Small intestine (tissue), 7 donors: ENCODE data around the gene SLC25A13. TPM values are rescaled to one million over a fixed set of nuclear protein-coding genes. Genes with fewer than 3 reads are reported as not detected.
"Not testable (repeated sequence)": the region's sequence is repeated elsewhere in the genome, so short reads cannot be mapped to it uniquely, and the experiment has no call there.

ENCODE experiments used
- DNase-seq, 2 donors: peaks; one replicate each; pipeline versions ENCODE4 v3.0.0 to v3.0.0-alpha.2; 2013
- FAIRE-seq: peaks from 2 replicates; lab custom pipeline; 2012; peaks lifted over from hg19 to GRCh38; lab: Jason Lieb, UNC
- H3K27ac ChIP-seq, 3 donors: one replicate each; pipeline ENCODE4 v1.5.1; 2013; ENCODE audit warnings: low read length in 2 of 3, mild to moderate bottlenecking in 2 of 3, control low read depth in 1 of 3, inconsistent platforms in 1 of 3, low read depth in 1 of 3, moderate library complexity in 1 of 3
- H3K27me3 ChIP-seq, 3 donors: one replicate each; pipeline ENCODE4 v1.6.1; 2013; ENCODE audit warnings: low read length in 3 of 3, inconsistent platforms in 1 of 3; ENCODE audit not compliant: control insufficient read depth in 3 of 3, insufficient read depth in 3 of 3
- H3K36me3 ChIP-seq, 3 donors: one replicate each; pipeline ENCODE4 v1.6.1; 2013; ENCODE audit warnings: low read length in 3 of 3, inconsistent platforms in 1 of 3, low read depth in 1 of 3, mild to moderate bottlenecking in 1 of 3, moderate library complexity in 1 of 3; ENCODE audit not compliant: control insufficient read depth in 3 of 3, insufficient read depth in 2 of 3
- H3K4me1 ChIP-seq, 3 donors: one replicate each; pipeline ENCODE4 v1.6.1; 2013; ENCODE audit warnings: low read length in 2 of 3, inconsistent platforms in 1 of 3, low read depth in 1 of 3, mild to moderate bottlenecking in 1 of 3, moderate library complexity in 1 of 3; ENCODE audit not compliant: control insufficient read depth in 3 of 3, insufficient read depth in 2 of 3
- H3K4me3 ChIP-seq, 3 donors: one replicate each; pipeline ENCODE4 v1.5.1; 2013; ENCODE audit warnings: low read length in 3 of 3, control low read depth in 1 of 3, inconsistent platforms in 1 of 3, low read depth in 1 of 3, mild to moderate bottlenecking in 1 of 3, moderate library complexity in 1 of 3
- H3K9me3 ChIP-seq, 2 donors: one replicate each; pipeline ENCODE4 v1.6.1; 2013; ENCODE audit warnings: low read depth in 1 of 2, low read length in 1 of 2; ENCODE audit not compliant: control insufficient read depth in 2 of 2, insufficient read depth in 1 of 2
- WGBS, 3 donors: extraction: QIAGEN DNeasy Blood & Tissue Kit; methylation state at CpG; one replicate each; pipeline ENCODE4 v1.1.7; 2013; 5-methylcytosine and 5-hydroxymethylcytosine counted together
- polyA plus RNA-seq, 4 donors: library from polyadenylated mRNA; stranded (reverse) in 3 of 4; unstranded in 1 of 4; fragments of 200-250 nt in 3 of 4; fragments of 120-200 nt in 1 of 4; gene quantifications; one replicate each; pipeline versions ENCODE4 v1.2.1 to v1.2.3, GENCODE V29; 2013
- donor health status: healthy with polysubstance abuse.
- donor health status: control.
- donor health status: control.
- donor health status: Bipolar disorder and iron deficiency.
- donor health status: healthy.

SLC25A13 gene
- polyA plus RNA-seq, 4 donors = 25.9 to 49.0 (median 39.4) TPM

DNA sequence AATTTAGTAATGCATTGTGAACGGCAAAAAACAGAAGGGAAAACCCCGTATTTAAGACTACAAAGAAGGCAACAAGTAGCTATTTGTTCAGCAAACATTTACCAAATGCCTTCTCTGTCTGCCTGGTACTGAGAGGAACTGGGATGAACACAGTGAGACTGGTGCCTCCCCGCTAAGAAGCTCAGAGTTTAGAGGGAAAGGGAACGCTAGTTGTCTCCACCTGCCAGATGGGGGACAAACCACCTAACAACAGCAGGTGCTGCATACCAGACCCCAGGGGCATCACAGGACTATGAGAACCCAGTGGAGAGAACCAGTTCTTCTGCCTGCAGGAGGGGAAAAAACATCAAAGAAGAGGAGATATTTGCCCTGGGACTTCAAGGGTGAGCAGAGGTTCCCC is 147.1 kb downstream of the SLC25A13 start:
- Histone ChIP-seq H3K4me1 (peaks cover 0 to 2% (median 0%) of the 10 kb centered on the region in 3 donors), H3K9me3 (no peaks in the 10 kb centered on the region), H3K36me3 (peaks cover 0 to 28% (median 9%) of the 10 kb centered on the region in 3 donors), H3K27me3 (no peaks in the 10 kb centered on the region), H3K4me3 (no peak overlapping the region), H3K27ac (no peak overlapping the region)
- 87 to 92% (median 88%) methylated on average over 4 of the region's 4 CpGs for WGBS, 3 donors
- DNase-seq (no peak), FAIRE-seq (no peak)

DNA sequence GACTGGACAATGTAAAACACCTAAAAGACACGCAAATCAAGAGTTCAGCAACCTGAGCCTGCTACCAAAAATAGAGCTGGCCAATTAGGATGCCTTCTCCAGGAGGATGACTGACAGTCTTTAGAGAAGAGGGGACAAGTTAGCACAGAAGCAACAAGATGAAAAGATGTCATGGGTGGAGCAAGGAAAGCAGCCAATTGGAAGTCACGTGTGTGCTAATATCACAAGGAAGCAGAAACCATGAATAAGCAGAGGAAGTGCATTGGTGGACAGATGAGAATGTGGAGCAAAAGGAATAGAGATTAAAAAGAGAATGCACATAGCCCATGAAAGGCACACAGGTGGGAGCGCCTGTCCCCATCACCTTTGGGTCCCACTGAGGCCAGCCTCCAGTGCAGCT is 148.1 kb downstream of the SLC25A13 start:
- Histone ChIP-seq H3K9me3 (no peaks in the 10 kb centered on the region), H3K27ac (no peak overlapping the region), H3K4me1 (peaks cover 0 to 2% (median 0%) of the 10 kb centered on the region in 3 donors), H3K4me3 (no peak overlapping the region), H3K36me3 (peaks cover 4 to 33% (median 15%) of the 10 kb centered on the region in 3 donors), H3K27me3 (no peaks in the 10 kb centered on the region)
- FAIRE-seq (no peak), DNase-seq (no peak)
- 95 to 100% (median 95%) methylated on average over 3 of the region's 3 CpGs for WGBS, 3 donors

DNA sequence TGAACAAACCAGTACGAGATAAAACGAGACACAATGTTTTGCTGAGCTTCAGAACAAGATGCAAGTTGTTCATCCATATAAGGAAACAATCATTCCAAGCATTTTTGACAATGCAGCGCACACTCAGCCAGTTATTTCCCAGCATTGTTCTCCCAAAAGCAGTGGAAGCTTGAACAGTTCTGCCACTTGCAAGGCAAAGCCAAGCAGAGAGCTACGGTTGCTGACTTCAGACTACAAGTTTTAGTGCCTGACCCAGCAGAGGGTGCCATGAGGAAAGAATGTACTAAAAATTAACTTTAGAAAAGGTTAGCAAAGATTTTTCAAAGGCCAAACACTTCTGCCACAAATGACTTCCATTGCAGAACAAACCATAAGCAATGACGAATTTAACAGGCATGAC is 152.5 kb downstream of the SLC25A13 start:
- Histone ChIP-seq H3K4me3 (no peak overlapping the region), H3K27ac (no peak overlapping the region), H3K36me3 (peaks cover 7 to 20% (median 19%) of the 10 kb centered on the region in 3 donors), H3K9me3 (no peaks in the 10 kb centered on the region), H3K27me3 (no peaks in the 10 kb centered on the region), H3K4me1 (no peaks in the 10 kb centered on the region)
- 73 to 87% (median 84%) methylated on average over 5 of the region's 5 CpGs for WGBS, 3 donors
- FAIRE-seq (no peak), DNase-seq (no peak)

DNA sequence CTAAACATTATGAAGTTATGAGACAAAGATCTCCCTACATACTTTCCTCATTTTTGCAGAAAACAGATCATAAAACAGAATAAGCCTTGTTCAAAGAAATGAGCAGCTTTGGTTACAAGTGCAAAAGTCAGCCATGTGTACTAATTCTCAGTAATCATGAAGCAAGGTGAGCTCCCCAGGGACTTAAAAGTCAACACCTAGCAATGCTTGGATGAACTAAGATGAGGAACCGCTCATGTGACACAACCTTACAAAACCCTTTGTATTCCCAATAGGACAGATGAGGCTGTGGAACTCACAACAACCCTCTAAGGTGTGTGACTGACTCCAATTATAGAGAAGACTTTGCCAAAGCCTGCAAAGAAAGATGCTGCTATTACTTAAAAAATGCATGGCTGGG is 154.5 kb downstream of the SLC25A13 start:
- FAIRE-seq = no peak
- WGBS, 3 donors = 93 to 97% (median 95%) methylated on average over 1 of the region's 1 CpG
- Histone ChIP-seq H3K27me3 (no peaks in the 10 kb centered on the region), H3K9me3 (no peaks in the 10 kb centered on the region), H3K27ac (no peak overlapping the region), H3K4me3 (no peak overlapping the region), H3K36me3 (peaks cover 7 to 18% (median 11%) of the 10 kb centered on the region in 3 donors), H3K4me1 (no peaks in the 10 kb centered on the region)
- no peak for DNase-seq

DNA sequence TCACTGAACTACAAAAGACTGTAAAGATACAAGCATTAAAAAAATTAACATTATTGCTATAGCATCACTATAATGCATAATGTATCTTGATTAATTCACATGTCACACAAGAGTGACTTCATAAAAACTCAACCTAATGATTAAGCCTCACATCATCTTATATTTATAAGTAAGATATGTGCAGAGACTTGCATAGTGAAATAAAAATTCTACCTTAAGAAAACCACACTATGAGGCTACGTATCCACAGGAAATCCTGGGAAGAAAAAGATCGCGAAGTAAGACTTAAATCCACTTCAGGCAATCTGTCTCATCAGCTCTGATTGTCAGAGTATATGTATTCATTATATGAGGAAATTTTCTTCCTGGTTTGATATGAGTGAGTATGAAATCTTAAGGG is 160.0 kb downstream of the SLC25A13 start:
- H3K27me3 ChIP-seq = no peaks in the 10 kb centered on the region
- WGBS, 3 donors = 94 to 97% (median 95%) methylated on average over 3 of the region's 3 CpGs
- FAIRE-seq = no peak

DNA sequence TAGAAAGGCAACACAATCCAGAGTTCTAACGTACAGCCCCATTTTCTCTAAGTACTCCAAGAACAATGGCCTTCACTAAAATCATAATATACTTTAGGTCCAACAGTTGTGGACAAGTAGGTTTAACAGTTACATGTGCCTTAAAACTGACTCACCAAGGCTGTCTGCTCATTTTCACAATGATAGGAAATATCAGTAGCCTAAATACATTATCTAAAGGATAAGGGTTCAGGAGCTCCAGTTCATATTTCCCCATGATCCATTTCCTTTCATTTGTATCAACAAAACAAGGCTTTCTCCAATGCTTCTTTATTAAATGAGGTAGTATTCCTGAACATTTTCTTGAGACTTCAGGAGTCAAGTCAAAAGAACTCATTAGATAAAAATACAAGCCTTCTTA is 164.0 kb downstream of the SLC25A13 start:
- DNase-seq (no peak), FAIRE-seq (no peak)
- 93 to 100% (median 96%) methylated on average over 1 of the region's 1 CpG for WGBS, 3 donors
- Histone ChIP-seq H3K27me3 (no peaks in the 10 kb centered on the region), H3K36me3 (peaks cover 0 to 10% (median 0%) of the 10 kb centered on the region in 3 donors), H3K4me3 (no peak overlapping the region), H3K9me3 (no peaks in the 10 kb centered on the region), H3K27ac (no peak overlapping the region), H3K4me1 (no peaks in the 10 kb centered on the region)

More for the DNA sequence above, 160.0 kb downstream of the SLC25A13 start:
- no peaks in the 10 kb centered on the region for H3K9me3 ChIP-seq
- no peaks in the 10 kb centered on the region for H3K4me1 ChIP-seq
- DNase-seq = no peak
- no peak overlapping the region for H3K27ac ChIP-seq
- H3K4me3 ChIP-seq = no peak overlapping the region
- peaks cover 3 to 6% (median 5%) of the 10 kb centered on the region in 3 donors for H3K36me3 ChIP-seq

DNA sequence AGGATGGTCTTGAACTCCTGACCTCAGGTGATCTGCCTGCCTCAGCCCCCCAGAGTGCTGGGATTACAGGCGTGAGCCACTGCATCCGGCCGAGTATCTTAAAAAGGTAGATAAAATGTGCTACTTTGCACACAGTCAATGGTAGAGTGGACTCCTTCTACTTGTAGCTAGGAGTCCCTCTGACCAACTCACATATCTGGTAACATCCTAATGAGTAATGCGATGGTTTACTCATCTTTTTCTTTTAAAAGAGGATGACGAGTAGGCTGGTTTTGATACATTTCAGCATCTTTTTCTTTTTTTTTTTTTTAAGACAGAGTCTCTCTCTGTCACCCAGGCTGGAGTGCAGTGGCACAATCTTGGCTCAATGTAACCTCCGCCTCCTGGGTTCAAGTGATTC is 167.4 kb downstream of the SLC25A13 start:
- H3K9me3 ChIP-seq, FAIRE-seq: not testable (repeated sequence)
- 95 to 98% (median 95%) methylated on average over 6 of the region's 6 CpGs for WGBS, 3 donors

DNA sequence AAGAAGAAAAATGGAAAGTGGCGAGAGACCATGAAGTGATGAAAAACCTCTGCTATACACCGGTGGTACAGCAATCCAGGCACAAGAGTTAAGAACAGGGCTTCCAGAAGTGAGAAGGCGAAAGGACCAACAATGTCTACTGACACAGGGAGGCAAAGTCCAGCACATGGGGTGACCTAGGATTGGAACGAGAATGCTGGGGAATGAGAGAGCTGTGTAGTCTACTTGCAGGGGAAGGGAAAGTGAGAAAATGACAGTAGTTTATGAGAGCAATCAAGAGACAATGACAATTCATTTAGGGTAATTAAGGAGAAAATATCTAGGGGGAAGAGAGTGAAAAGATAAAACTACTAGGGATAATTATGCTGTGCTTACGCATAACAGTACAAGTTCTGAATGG is 169.2 kb downstream of the SLC25A13 start:
- Histone ChIP-seq H3K27me3 (no peaks in the 10 kb centered on the region), H3K9me3 (no peaks in the 10 kb centered on the region), H3K27ac (no peak overlapping the region), H3K4me1 (no peaks in the 10 kb centered on the region), H3K4me3 (no peak overlapping the region), H3K36me3 (peaks cover 0 to 20% (median 5%) of the 10 kb centered on the region in 3 donors)
- 89 to 93% (median 92%) methylated on average over 5 of the region's 5 CpGs for WGBS, 3 donors
- FAIRE-seq (no peak), DNase-seq (no peak)

More for the DNA sequence above, 167.4 kb downstream of the SLC25A13 start:
- peaks cover 0 to 17% (median 3%) of the 10 kb centered on the region in 3 donors for H3K36me3 ChIP-seq
- H3K4me3 ChIP-seq, H3K27me3 ChIP-seq, DNase-seq, H3K4me1 ChIP-seq, H3K27ac ChIP-seq: not testable (repeated sequence)

DNA sequence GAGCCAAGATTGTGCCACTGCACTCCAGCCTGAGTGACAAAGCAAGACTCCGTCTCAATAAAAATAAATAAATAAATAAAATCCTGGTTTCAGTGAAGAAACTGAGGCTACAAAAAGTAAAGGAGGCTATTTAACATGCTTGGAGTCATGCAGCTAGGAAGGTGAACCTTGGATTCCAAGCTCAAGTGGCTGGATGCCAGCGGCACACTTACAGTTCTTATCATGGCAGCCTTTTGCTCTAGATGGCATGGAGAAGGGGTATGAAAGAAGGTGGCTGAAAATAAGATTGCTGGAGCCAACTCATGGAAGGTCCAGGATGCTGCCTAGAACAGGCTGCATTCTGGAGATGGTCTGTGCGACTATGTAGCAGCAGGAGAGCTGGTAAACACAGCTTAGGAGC is 170.0 kb downstream of the SLC25A13 start:
- FAIRE-seq = no peak
- WGBS, 3 donors = 83 to 91% (median 89%) methylated on average over 3 of the region's 3 CpGs

More for the DNA sequence above, 170.0 kb downstream of the SLC25A13 start:
- Histone ChIP-seq H3K27ac (no peak overlapping the region), H3K4me3 (no peak overlapping the region), H3K27me3 (no peaks in the 10 kb centered on the region), H3K36me3 (peaks cover 0 to 15% (median 5%) of the 10 kb centered on the region in 3 donors), H3K9me3 (no peaks in the 10 kb centered on the region), H3K4me1 (no peaks in the 10 kb centered on the region)
- peak in 1 of 2 donors; percentile 31 for DNase-seq
